GM12892 (cell line): ENCODE measurements around the gene CACHD1.

ENCODE experiments used
- POLR2A ChIP-seq: IDR thresholded peaks from 2 replicates; pipeline ENCODE4 v1.6.1; 2011; ENCODE audit warnings: low read depth, low read length, control low read depth
- POLR2AphosphoS5 ChIP-seq: IDR thresholded peaks from 2 replicates; pipeline ENCODE4 v1.6.1; 2011; ENCODE audit warnings: low read depth, low read length, control low read depth
- TAF1 ChIP-seq: IDR thresholded peaks from 2 replicates; pipeline ENCODE4 v1.6.1; 2011; ENCODE audit warnings: low read depth, mild to moderate bottlenecking, control low read depth, low read length, borderline replicate concordance

GRCh38 chr1:64522740-64523139, 52.8 kb downstream of the CACHD1 start:
- TF ChIP-seq POLR2A (no peak), TAF1 (no peak), POLR2AphosphoS5 (no peak)
